ENCODE results near the gene WDR44. TPM values are rescaled to one million over a fixed set of nuclear protein-coding genes. Genes with fewer than 3 reads are reported as not detected.

The WDR44 gene
- total RNA-seq, 1 experiment from 2014 or later, result 18.4 TPM

- TF ChIP-seq SP1 (CRISPR knock-in tag; conservative IDR thresholded peaks at IDR 0.05) (no peak), ZNF317 (CRISPR knock-in tag; IDR thresholded peaks at IDR 0.05; ENCODE audit: borderline replicate concordance, low read depth) (no peak), PRDM15 (CRISPR knock-in tag; IDR thresholded peaks at IDR 0.05) (no peak), SOX15 (CRISPR knock-in tag; IDR thresholded peaks at IDR 0.05) (no peak), TP53 (CRISPR knock-in tag; IDR thresholded peaks at IDR 0.05) (no peak)
Measured at GRCh38 chrX:118368398-118368797, 22.5 kb downstream of the WDR44 start (continued).

- H3K27ac Mint-ChIP-seq, result no peak overlapping the region; the same call in 1 of the 2 replicates
- POLR2A ChIA-PET, result no interaction called here
- no peaks in the 10 kb centered on the region for H3K27me3 Mint-ChIP-seq (ENCODE audit: low read depth)
- TF ChIP-seq MLX (CRISPR knock-in tag; IDR thresholded peaks at IDR 0.05), result no peak
- TF ChIP-seq PRDM15 (CRISPR knock-in tag; IDR thresholded peaks at IDR 0.05), result no peak
- no peak for TF ChIP-seq ERG (CRISPR knock-in tag; IDR thresholded peaks at IDR 0.05)
- TF ChIP-seq ZNF671 (CRISPR knock-in tag; IDR thresholded peaks at IDR 0.05), result no peak
- no peak for TF ChIP-seq SMAD4 (CRISPR knock-in tag; IDR thresholded peaks at IDR 0.05)
- TF ChIP-seq ZNF423 (CRISPR knock-in tag; IDR thresholded peaks at IDR 0.05), result no peak
- TF ChIP-seq E2F4 (CRISPR knock-in tag; IDR thresholded peaks at IDR 0.05; ENCODE audit: borderline replicate concordance, low read depth), result no peak
- no peak for TF ChIP-seq EMX1 (CRISPR knock-in tag; IDR thresholded peaks at IDR 0.05)
- no peak for TF ChIP-seq ZNF396 (CRISPR knock-in tag; IDR thresholded peaks at IDR 0.05; ENCODE audit: borderline replicate concordance)
- TF ChIP-seq ZNF317 (CRISPR knock-in tag; IDR thresholded peaks at IDR 0.05; ENCODE audit: borderline replicate concordance, low read depth), result no peak
- no peak for TF ChIP-seq JAZF1 (CRISPR knock-in tag; IDR thresholded peaks at IDR 0.05)
- TF ChIP-seq ZSCAN18 (CRISPR knock-in tag; IDR thresholded peaks at IDR 0.05), result no peak
- TF ChIP-seq GTF2I (CRISPR knock-in tag; conservative IDR thresholded peaks at IDR 0.05), result no peak
- TF ChIP-seq USF2 (CRISPR knock-in tag; IDR thresholded peaks at IDR 0.05), result no peak
- TF ChIP-seq ZNF138 (CRISPR knock-in tag; conservative IDR thresholded peaks at IDR 0.05), result no peak
- ATAC-seq, result no peak
- CTCF ChIA-PET, result no interaction called here
- no peak for DNase-seq (ENCODE audit: low spot score)
- peaks cover 24% of the 10 kb centered on the region for H3K4me1 Mint-ChIP-seq
- no peak overlapping the region for H3K4me3 Mint-ChIP-seq
- H3K9me3 Mint-ChIP-seq, result no peaks in the 10 kb centered on the region
- peaks cover 10% of the 10 kb centered on the region for H3K36me3 Mint-ChIP-seq
Measured at GRCh38 chrX:118370921-118371624, 25.2 kb downstream of the WDR44 start.
